Inflammatory macrophage treated with lipopolysaccharide for 4 hours (primary cell): ENCODE results near the gene DBET.
A peak's percentile ranks its signal among the peaks of the same experiment; 100 is the strongest.
"Not testable (repeated sequence)": the region's sequence is repeated elsewhere in the genome, so short reads cannot be mapped to it uniquely, and the experiment has no call there.

Source experiments
- DNase-seq: peaks from one replicate; pipeline ENCODE4 v3.0.0-alpha.2; 2020

The DBET gene

GRCh38 chr4:190064342-190064741, at the start of gene DBET:
TSS of gene DBET (plus strand) at chr4:190064502.
- DNase-seq, result not testable (repeated sequence)

- DNase-seq, result no peak
These were observed 49.3 kb upstream of the DBET start for GRCh38 chr4:190014771-190015537.

- no peak for DNase-seq
These were observed 48.5 kb upstream of the DBET start for GRCh38 chr4:190015538-190016368.

- no peak for DNase-seq
These were observed 47.7 kb upstream of the DBET start for GRCh38 chr4:190016369-190017289.

- DNase-seq, result no peak
These were observed 46.7 kb upstream of the DBET start for GRCh38 chr4:190017357-190018200.

DNA sequence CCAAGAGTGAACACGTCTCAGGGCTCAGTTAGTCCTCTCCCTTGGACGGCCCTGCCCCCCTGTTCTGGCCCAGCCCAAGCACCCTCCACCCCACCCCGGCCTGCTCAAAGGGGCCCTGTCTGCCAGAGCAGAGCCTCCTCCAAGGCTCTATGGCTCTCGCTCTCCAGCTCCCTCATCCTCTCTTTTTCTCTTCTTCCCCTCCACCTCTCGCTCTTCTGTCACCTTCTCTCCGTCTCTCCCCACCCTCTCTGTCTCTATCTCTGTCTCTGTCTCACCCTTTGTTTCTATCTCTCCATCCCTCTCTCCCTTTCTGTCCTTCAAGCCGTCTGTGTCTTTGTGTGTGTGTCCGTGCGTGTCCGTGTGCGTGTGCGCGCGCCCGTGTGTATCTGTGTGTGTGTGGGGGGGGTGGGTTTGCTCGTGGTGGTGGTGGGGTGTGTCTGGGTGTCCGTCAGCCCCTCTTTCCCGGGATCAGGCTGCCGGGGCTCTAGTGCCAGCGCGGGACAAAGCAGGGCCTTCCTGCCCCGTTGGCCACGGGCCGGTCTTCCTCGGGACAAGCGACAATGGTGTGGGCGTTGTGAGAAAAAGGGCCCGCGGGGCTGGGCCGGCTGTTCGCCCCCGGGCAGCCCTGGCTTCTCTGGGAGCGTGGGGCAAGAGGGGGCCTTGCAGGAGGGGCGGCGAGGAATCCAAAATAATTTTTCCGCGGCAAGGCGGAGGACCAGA, 45.9 kb upstream of the DBET start:
- no peak for DNase-seq

GRCh38 chr4:190019023-190019858, 45.1 kb upstream of the DBET start:
- no peak for DNase-seq

- not testable (repeated sequence) for DNase-seq
These were observed 44.3 kb upstream of the DBET start for GRCh38 chr4:190019859-190020463.

- peak; percentile 3 for DNase-seq
These were observed 43.2 kb upstream of the DBET start for GRCh38 chr4:190020790-190021717.

DNA sequence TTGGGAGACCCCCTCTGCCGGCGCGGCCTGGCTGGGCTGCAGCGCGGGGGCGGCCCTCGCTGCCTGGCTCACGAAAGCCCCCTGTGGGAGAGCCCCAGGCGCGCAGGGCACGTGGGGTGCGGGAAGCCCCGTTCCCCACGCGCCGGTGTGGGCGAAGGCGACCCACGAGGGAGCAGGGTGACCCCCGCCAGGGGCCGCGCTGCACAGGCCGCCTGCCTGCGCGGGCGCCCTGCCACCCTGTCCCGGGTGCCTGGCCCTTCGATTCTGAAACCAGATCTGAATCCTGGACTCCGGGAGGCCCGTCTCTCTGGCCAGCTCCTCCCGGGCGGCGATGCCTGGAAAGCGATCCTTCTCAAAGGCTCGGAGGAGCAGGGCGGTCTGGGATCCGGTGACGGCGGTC, 42.3 kb upstream of the DBET start:
- not testable (repeated sequence) for DNase-seq

DNA sequence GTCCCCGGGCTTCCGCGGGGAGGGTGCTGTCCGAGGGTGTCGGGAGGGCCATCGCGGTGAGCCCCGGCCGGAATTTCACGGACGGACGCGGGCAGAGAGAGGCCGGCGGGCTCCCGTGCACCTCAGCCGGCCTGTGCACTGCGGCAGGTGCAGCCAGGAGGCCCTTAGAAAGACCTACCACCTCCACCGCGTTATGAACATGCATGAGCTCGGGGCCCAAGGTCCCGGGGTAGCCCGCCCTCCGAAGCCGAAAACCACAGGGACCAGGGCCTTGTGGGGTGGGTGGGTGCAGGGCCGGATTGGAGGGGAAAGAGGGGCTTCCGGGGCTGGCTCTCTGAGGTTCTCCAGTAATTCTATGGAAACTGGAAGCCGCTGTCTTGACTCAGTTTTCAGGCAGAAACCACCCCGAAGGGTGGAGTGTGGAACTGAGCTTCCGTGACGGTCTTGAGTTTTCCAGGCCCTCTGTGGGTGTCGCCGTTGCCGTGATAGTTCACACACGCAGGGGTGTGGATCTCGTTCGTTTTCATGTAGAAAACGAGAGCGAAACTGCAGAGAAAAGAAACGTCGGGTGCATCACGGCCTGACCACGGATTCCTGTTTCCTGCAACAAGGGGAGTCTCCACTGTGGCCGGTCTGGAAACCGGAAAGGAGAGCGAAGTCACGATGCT, 41.6 kb upstream of the DBET start:
- DNase-seq, result not testable (repeated sequence)

GRCh38 chr4:190027156-190027555, 37.1 kb upstream of the DBET start, which contains the start of gene FRG2:
TSS of gene FRG2 (minus strand) at chr4:190027256. CDS start at chr4:190027204, 52 bp downstream.
- not testable (repeated sequence) for DNase-seq

DNA sequence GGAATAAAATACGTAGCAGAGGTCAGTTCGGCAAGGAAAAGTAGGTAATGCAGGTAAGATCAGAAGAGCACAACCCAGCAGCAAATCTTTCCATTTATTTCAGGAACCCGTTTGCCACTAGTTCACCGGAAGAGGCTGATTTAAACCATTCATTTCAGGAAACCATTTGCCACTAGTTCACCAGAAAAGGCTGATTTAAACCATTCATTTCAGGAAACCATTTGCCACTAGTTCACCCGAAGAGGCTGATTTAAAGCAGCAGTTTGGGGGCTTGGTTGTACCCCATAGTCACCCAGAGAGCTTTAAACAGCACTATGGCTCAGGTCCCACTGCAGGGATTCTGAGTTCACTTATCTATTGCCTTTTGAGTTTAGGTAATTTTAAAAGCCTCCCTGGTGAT, 33.0 kb upstream of the DBET start:
- not testable (repeated sequence) for DNase-seq

GRCh38 chr4:190037704-190038388, 26.5 kb upstream of the DBET start:
- DNase-seq, result not testable (repeated sequence)

DNA sequence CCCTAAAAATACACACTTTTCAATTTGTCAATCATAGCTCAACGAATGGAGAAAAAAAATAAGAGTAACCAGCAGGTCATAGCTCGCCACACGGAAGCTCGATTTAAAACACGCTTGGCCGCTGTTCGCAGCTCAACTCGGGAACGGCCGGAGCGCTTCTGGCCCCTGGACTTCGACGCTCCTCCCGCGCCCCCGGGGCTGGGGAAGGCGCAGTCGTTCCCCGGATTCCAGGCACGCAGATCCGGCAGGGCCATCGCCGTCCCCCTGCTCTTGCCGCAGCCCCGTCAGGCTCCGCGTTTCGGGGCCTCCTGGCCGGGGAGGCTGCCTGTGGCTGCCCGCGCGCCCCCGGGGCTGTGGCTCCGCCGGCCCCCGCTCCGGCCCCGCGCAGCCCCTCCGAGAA, 23.4 kb upstream of the DBET start:
- not testable (repeated sequence) for DNase-seq

DNA sequence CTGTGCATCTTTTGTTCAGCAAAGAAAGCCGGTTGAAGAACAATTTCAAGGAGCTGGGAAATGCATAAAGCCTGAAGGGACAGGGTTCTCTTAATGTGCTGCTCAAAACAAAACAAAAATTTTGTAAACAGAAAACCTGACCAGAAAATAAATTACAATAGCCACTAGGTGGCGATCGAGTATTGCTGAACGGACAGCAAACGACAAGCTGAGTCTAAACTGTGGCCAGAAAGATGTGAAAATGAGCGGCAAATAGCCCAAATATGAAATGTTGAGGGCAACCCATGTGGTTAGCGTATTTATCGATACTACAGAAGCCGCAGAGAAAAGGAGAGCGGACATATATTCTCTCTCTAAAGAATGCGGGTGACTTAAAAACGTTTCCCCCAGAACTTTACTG, 16.7 kb upstream of the DBET start:
- not testable (repeated sequence) for DNase-seq
